ENCODE results near the gene PLXND1. TPM values are rescaled to one million over a fixed set of nuclear protein-coding genes. Genes with fewer than 3 reads are reported as not detected.

PLXND1 gene
- polyA plus RNA-seq, 1 donor: 51.2 TPM

DNA sequence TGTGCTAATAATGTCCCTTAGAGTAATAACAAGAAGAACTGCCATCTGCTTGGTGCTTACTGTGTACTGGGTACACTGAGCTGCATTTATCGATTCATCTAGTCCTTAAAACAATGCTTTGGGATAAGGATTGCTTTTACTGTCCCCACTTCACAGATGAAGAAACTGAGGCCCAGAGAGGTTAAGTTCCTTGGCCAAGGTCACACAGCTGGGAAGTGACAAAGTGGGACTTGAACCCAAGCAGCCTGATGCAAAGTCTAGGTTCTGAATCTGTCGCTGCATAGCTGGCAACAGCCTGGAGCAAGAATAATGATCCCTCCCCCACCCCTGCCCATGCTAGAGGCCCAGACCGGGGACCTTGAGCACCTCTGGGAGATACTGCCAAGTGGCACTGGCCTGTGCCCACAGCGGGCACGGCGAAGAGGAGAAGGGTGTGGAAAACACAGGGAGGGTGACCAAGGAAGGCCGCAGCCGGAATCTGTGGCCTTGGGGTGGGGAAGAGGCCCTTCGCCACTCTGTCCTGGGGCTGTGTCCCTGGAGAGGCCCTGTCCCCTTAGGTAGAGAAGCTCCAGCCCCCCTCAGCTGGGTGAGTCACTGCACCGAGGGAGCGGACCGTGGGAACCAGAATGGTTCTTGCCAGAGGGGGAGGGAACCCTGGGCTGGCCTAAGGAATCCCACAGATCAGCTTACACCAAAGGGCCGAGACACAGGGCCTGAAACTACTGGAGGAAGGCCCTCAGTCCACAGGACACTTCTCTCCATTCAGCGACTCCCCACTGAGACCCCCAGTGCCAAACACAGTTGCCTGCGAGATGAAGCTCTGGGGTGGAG is 3.5 kb downstream of the PLXND1 start:
- Histone ChIP-seq H3K36me3 (ENCODE audit: control insufficient read depth, insufficient read depth, low read length) (no peaks in the 10 kb centered on the region), H3K9me3 (ENCODE audit: control insufficient read depth, low read depth, low read length) (peaks cover 3% of the 10 kb centered on the region), H3K4me1 (ENCODE audit: control insufficient read depth, insufficient read depth, low read length) (peaks cover 14% of the 10 kb centered on the region), H3K27me3 (ENCODE audit: control insufficient read depth, insufficient read depth, low read length) (peaks cover 35% of the 10 kb centered on the region), H3K4me3 (ENCODE audit: low read length) (peak overlapping the region; percentile 21), H3K27ac (ENCODE audit: low read length) (no peak overlapping the region)
- no CpG with 5 or more reads among the region's 15 CpGs for WGBS (ENCODE audit: insufficient coverage, low lambda C conversion rate)
- no peak for DNase-seq

DNA sequence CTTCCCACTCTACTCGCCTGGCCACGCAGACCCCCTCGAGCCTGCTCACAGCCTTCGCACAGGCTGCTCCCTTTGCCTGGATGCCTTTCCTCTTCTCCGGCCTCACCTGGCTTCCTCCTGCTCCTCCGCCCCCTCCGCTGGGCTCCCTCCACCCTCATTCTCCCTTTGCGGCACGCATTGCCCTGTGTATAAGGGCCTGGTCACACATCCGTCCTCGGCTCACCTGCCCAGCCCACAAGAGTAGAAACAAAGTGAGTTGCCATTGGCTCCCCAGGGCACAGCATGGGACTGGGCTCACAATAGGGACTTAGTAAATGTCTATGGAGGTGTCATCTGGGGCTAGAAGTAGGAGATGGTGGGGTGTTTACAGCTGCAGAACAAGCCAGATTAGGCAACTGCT is 4.2 kb downstream of the PLXND1 start:
- WGBS (ENCODE audit: insufficient coverage, low lambda C conversion rate): no CpG with 5 or more reads among the region's 11 CpGs
- Histone ChIP-seq H3K4me1 (ENCODE audit: control insufficient read depth, insufficient read depth, low read length) (peaks cover 18% of the 10 kb centered on the region), H3K4me3 (ENCODE audit: low read length) (no peak overlapping the region), H3K9me3 (ENCODE audit: control insufficient read depth, low read depth, low read length) (peaks cover 3% of the 10 kb centered on the region), H3K36me3 (ENCODE audit: control insufficient read depth, insufficient read depth, low read length) (no peaks in the 10 kb centered on the region), H3K27ac (ENCODE audit: low read length) (no peak overlapping the region), H3K27me3 (ENCODE audit: control insufficient read depth, insufficient read depth, low read length) (peaks cover 28% of the 10 kb centered on the region)
- no peak for DNase-seq

GRCh38 chr3:129601713-129602112 is 4.8 kb downstream of the PLXND1 start:
- H3K9me3 ChIP-seq (ENCODE audit: control insufficient read depth, low read depth, low read length): peaks cover 3% of the 10 kb centered on the region
- WGBS (ENCODE audit: insufficient coverage, low lambda C conversion rate): no CpG with 5 or more reads among the region's 5 CpGs

GRCh38 chr3:129600348-129600747 is 6.1 kb downstream of the PLXND1 start:
- no CpG with 5 or more reads among the region's 2 CpGs for WGBS (ENCODE audit: insufficient coverage, low lambda C conversion rate)
- no peaks in the 10 kb centered on the region for H3K9me3 ChIP-seq (ENCODE audit: control insufficient read depth, low read depth, low read length)
- peaks cover 30% of the 10 kb centered on the region for H3K4me1 ChIP-seq (ENCODE audit: control insufficient read depth, insufficient read depth, low read length)
- no peak overlapping the region for H3K27ac ChIP-seq (ENCODE audit: low read length)
- no peak overlapping the region for H3K4me3 ChIP-seq (ENCODE audit: low read length)
- DNase-seq: no peak
- H3K36me3 ChIP-seq (ENCODE audit: control insufficient read depth, insufficient read depth, low read length): no peaks in the 10 kb centered on the region
- H3K27me3 ChIP-seq (ENCODE audit: control insufficient read depth, insufficient read depth, low read length): peaks cover 14% of the 10 kb centered on the region

More at GRCh38 chr3:129601713-129602112, 4.8 kb downstream of the PLXND1 start:
- H3K4me3 ChIP-seq (ENCODE audit: low read length): no peak overlapping the region
- no peaks in the 10 kb centered on the region for H3K36me3 ChIP-seq (ENCODE audit: control insufficient read depth, insufficient read depth, low read length)
- peaks cover 24% of the 10 kb centered on the region for H3K27me3 ChIP-seq (ENCODE audit: control insufficient read depth, insufficient read depth, low read length)
- H3K4me1 ChIP-seq (ENCODE audit: control insufficient read depth, insufficient read depth, low read length): peaks cover 20% of the 10 kb centered on the region
- no peak for DNase-seq
- H3K27ac ChIP-seq (ENCODE audit: low read length): no peak overlapping the region

- H3K4me1 ChIP-seq (ENCODE audit: control insufficient read depth, insufficient read depth, low read length): peaks cover 36% of the 10 kb centered on the region
- H3K4me3 ChIP-seq (ENCODE audit: low read length): no peak overlapping the region
- H3K36me3 ChIP-seq (ENCODE audit: control insufficient read depth, insufficient read depth, low read length): no peaks in the 10 kb centered on the region
- no CpG with 5 or more reads among the region's 5 CpGs for WGBS (ENCODE audit: insufficient coverage, low lambda C conversion rate)
- no peak overlapping the region for H3K27ac ChIP-seq (ENCODE audit: low read length)
- DNase-seq: no peak
- no peaks in the 10 kb centered on the region for H3K9me3 ChIP-seq (ENCODE audit: control insufficient read depth, low read depth, low read length)
- H3K27me3 ChIP-seq (ENCODE audit: control insufficient read depth, insufficient read depth, low read length): peaks cover 9% of the 10 kb centered on the region
Measured at GRCh38 chr3:129599607-129600006, 6.9 kb downstream of the PLXND1 start.

GRCh38 chr3:129599073-129599472 is 7.4 kb downstream of the PLXND1 start:
- H3K9me3 ChIP-seq (ENCODE audit: control insufficient read depth, low read depth, low read length): no peaks in the 10 kb centered on the region
- peaks cover 41% of the 10 kb centered on the region for H3K4me1 ChIP-seq (ENCODE audit: control insufficient read depth, insufficient read depth, low read length)
- H3K4me3 ChIP-seq (ENCODE audit: low read length): no peak overlapping the region
- no CpG with 5 or more reads among the region's 19 CpGs for WGBS (ENCODE audit: insufficient coverage, low lambda C conversion rate)
- no peak overlapping the region for H3K27ac ChIP-seq (ENCODE audit: low read length)
- H3K36me3 ChIP-seq (ENCODE audit: control insufficient read depth, insufficient read depth, low read length): no peaks in the 10 kb centered on the region
- DNase-seq: no peak
- H3K27me3 ChIP-seq (ENCODE audit: control insufficient read depth, insufficient read depth, low read length): peaks cover 5% of the 10 kb centered on the region

DNA sequence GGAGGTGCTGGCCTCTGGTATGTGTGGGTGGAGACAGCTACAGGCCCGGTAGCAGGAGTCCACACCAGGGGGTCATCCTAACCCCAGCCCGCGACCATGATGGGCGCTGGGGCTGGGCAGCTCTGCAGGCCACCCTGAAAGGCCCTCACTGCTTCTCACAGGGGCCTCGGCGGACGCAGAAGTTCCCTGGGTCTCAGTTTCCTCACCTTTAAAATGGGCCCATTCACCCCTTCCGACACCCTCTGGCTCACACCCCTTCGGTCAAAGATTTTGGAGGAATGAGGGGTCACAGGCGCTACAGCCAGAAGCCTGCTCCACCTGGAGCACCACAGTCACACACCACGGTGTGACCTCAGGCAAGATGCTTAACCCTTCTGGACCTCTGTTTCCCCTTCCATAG is 8.0 kb downstream of the PLXND1 start:
- H3K27ac ChIP-seq (ENCODE audit: low read length): no peak overlapping the region
- H3K36me3 ChIP-seq (ENCODE audit: control insufficient read depth, insufficient read depth, low read length): no peaks in the 10 kb centered on the region
- H3K9me3 ChIP-seq (ENCODE audit: control insufficient read depth, low read depth, low read length): no peaks in the 10 kb centered on the region
- no peak for DNase-seq
- no CpG with 5 or more reads among the region's 11 CpGs for WGBS (ENCODE audit: insufficient coverage, low lambda C conversion rate)
- no peaks in the 10 kb centered on the region for H3K27me3 ChIP-seq (ENCODE audit: control insufficient read depth, insufficient read depth, low read length)
- peaks cover 44% of the 10 kb centered on the region for H3K4me1 ChIP-seq (ENCODE audit: control insufficient read depth, insufficient read depth, low read length)
- no peak overlapping the region for H3K4me3 ChIP-seq (ENCODE audit: low read length)

GRCh38 chr3:129598000-129598381 is 8.5 kb downstream of the PLXND1 start:
- Histone ChIP-seq H3K27me3 (ENCODE audit: control insufficient read depth, insufficient read depth, low read length) (no peaks in the 10 kb centered on the region), H3K4me1 (ENCODE audit: control insufficient read depth, insufficient read depth, low read length) (peaks cover 49% of the 10 kb centered on the region), H3K9me3 (ENCODE audit: control insufficient read depth, low read depth, low read length) (no peaks in the 10 kb centered on the region), H3K36me3 (ENCODE audit: control insufficient read depth, insufficient read depth, low read length) (no peaks in the 10 kb centered on the region), H3K4me3 (ENCODE audit: low read length) (no peak overlapping the region), H3K27ac (ENCODE audit: low read length) (no peak overlapping the region)
- no CpG with 5 or more reads among the region's 5 CpGs for WGBS (ENCODE audit: insufficient coverage, low lambda C conversion rate)
- no peak for DNase-seq

GRCh38 chr3:129597087-129597999 is 9.1 kb downstream of the PLXND1 start:
- no peaks in the 10 kb centered on the region for H3K36me3 ChIP-seq (ENCODE audit: control insufficient read depth, insufficient read depth, low read length)
- H3K27ac ChIP-seq (ENCODE audit: low read length): peak overlapping the region; percentile 64
- H3K9me3 ChIP-seq (ENCODE audit: control insufficient read depth, low read depth, low read length): no peaks in the 10 kb centered on the region
- H3K4me1 ChIP-seq (ENCODE audit: control insufficient read depth, insufficient read depth, low read length): peaks cover 54% of the 10 kb centered on the region
- no peaks in the 10 kb centered on the region for H3K27me3 ChIP-seq (ENCODE audit: control insufficient read depth, insufficient read depth, low read length)
- WGBS (ENCODE audit: insufficient coverage, low lambda C conversion rate): no CpG with 5 or more reads among the region's 31 CpGs
- DNase-seq: peak; percentile 70 to 88
- no peak overlapping the region for H3K4me3 ChIP-seq (ENCODE audit: low read length)

DNA sequence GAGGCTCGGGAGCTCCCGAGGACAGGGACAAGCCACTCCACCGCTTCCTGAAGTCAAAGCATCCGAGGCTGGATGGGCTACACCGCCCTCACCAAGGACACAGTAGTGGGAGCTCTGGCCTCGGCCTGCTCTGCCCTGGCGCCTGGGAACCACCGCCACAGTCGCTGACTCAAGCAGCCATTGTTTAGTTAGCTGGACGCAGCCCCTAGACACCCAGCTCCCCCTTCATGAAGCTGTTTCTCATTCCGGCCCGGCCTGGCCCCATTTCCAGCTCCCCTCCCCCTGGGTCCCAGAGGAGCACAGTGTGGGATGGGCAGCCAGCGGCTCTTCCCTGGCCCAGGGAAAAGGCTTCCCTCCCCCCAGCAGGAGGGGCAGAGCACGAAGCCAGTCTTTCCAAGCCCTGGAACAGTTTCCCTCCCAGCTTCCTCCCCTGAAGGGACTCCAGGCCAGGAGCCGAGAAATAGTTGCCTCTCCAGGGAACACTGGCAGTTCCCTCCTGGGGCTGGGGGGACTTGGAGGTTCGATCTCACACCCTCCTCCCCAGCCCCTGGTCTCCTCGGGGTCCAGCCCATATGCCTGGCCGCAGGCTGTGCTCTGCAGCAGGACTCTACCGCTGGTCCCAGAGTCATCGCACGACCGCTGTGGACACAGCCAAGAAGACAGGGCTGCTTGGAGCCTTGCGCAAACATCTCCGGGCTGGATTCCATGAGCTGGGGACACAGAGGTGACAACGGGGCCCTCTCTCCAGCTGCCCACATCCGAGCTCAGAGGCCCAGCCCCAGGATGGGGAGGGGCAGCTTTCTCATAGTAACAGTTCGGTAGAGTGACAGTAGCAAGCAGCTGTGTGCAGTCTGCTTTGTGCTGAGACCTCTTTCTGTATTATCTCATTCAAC is 10.0 kb downstream of the PLXND1 start:
- Histone ChIP-seq H3K4me3 (ENCODE audit: low read length) (no peak overlapping the region), H3K9me3 (ENCODE audit: control insufficient read depth, low read depth, low read length) (no peaks in the 10 kb centered on the region), H3K4me1 (ENCODE audit: control insufficient read depth, insufficient read depth, low read length) (peaks cover 58% of the 10 kb centered on the region), H3K36me3 (ENCODE audit: control insufficient read depth, insufficient read depth, low read length) (no peaks in the 10 kb centered on the region), H3K27me3 (ENCODE audit: control insufficient read depth, insufficient read depth, low read length) (no peaks in the 10 kb centered on the region), H3K27ac (ENCODE audit: low read length) (peak overlapping the region; percentile 64)
- DNase-seq: peak in 1 of 2 donors; percentile 62
- WGBS (ENCODE audit: insufficient coverage, low lambda C conversion rate): no CpG with 5 or more reads among the region's 27 CpGs

All from large intestine (tissue), 3 donors.